ENCODE results near the gene ZFP28. TPM values are rescaled to one million over a fixed set of nuclear protein-coding genes. Genes with fewer than 3 reads are reported as not detected.

The ZFP28 gene
- total and polyA plus RNA-seq, 2 of the 8 experiments (the other 6 are each of a cell fraction or from before 2014, with no cell fraction given) = 1.6 to 4.5 TPM

DNA sequence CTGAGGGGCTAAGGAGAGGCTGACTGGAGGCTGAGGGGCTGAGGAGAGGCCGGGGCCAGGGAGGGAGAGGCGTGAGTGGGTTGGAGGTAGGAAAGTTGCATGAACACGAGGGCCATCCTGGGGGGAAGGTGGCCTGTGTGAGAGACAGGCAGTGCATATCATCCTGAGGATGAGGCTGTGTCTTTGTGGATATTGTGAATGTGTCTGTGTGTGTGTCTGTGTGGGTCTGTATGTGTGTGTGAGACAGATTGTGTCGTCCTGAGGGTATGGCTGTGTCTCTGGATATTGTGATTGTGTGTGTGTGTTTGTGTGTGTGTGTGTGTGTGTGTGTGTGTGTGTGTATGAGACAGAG is 56.8 kb downstream of the ZFP28 start:
- H3K23ac ChIP-seq (ENCODE audit: insufficient read length) = peak overlapping the region; percentile 73
- WGBS, 2 experiments (ENCODE audit: extremely low coverage in 1 of 2, insufficient coverage in 1 of 2, insufficient read length in 1 of 2, insufficient replicate concordance in 2 of 2, low coverage in 1 of 2, low lambda C conversion rate in 2 of 2, missing lambda C conversion rate in 1 of 2) = 4% methylated on average over 4 of the region's 4 CpGs; no CpG with 5 or more reads in 1 of the 2 experiments
- H3K36me3 ChIP-seq (ENCODE audit: control insufficient read depth in 2 of 4, insufficient read depth in 4 of 4, low read length in 3 of 4) = no peaks in the 10 kb centered on the region; a peak in 1 of 8 replicates
- peak overlapping the region; percentile 84 for H4K91ac ChIP-seq (replicated peaks; ENCODE audit: insufficient read length, low read length)
- H3K9me3 ChIP-seq (ENCODE audit: insufficient read depth in 2 of 2, low read depth in 1 of 2, low read length in 1 of 2) = peaks cover 0 to 2% of the 10 kb centered on the region in 2 experiments; a peak in 1 of 4 replicates
- H3K56ac ChIP-seq (replicated peaks; ENCODE audit: insufficient read length, low read depth, low read length) = peak overlapping the region; percentile 90
- peak overlapping the region; percentile 34 for H4K5ac ChIP-seq (ENCODE audit: insufficient read length, low read depth, low read length)
- peaks cover 0 to 3% (median 1%) of the 10 kb centered on the region in 4 experiments; a peak in 2 of 7 replicates for H3K4me1 ChIP-seq (replicated peaks in 1 of 4; ENCODE audit: control insufficient read depth in 3 of 4, insufficient read depth in 4 of 4, low read length in 3 of 4)
- ChIA-PET POLR2A (ENCODE audit: partially characterized antibody) (interaction anchor here (0.6 to 1.6 kb wide), 6 partner anchors 9 to 861 kb away, joined by 3 to 7 read pairs (median 3); partner anchors contain the start of gene VN1R1), CTCF (ENCODE audit: partially characterized antibody) (interaction anchor here (0.6 to 0.7 kb wide), 2 partner anchors 675 to 1454 kb away, joined by 4 read pairs; no protein-coding TSS in a partner anchor)
- H3K9ac ChIP-seq (replicated peaks in 1 of 4; ENCODE audit: extremely low read depth in 1 of 4, low read depth in 3 of 4, low read length in 3 of 4) = peak overlapping the region; percentile 65 to 92 (median 86)
- peak overlapping the region; percentile 95 for H2BK15ac ChIP-seq (ENCODE audit: low read length)
- H3K4ac ChIP-seq (replicated peaks; ENCODE audit: insufficient read length, low read depth, low read length) = peak overlapping the region; percentile 95
- 0 out of 2 replicates have a peak overlapping the region, but pooled peaks have one; percentile 84 for H2BK12ac ChIP-seq (ENCODE audit: low read depth, low read length)
- peak overlapping the region; percentile 90 to 99 for H3K4me2 ChIP-seq (ENCODE audit: insufficient read depth in 1 of 2, low read depth in 2 of 2, low read length in 2 of 2)
- peaks cover 0 to 19% of the 10 kb centered on the region in 2 experiments; a peak in 2 of 4 replicates for H3K79me2 ChIP-seq (ENCODE audit: control insufficient read depth in 1 of 2, insufficient read depth in 2 of 2, low read length in 2 of 2)
- peak overlapping the region; percentile 76 to 99 (median 90) for H3K4me3 ChIP-seq (ENCODE audit: extremely low read depth in 1 of 4, insufficient read depth in 2 of 4, low read depth in 3 of 4, low read length in 4 of 4)
- H3K27ac ChIP-seq (ENCODE audit: low read depth, low read length) = peak overlapping the region; percentile 33; the same call in 1 of the 2 replicates
- H3K18ac ChIP-seq (ENCODE audit: extremely low read depth, low read length) = peak overlapping the region; percentile 71; the same call in 1 of the 2 replicates
- no peak for FAIRE-seq
- H3K27me3 ChIP-seq (replicated peaks in 1 of 4; ENCODE audit: control insufficient read depth in 3 of 4, extremely low read depth in 1 of 4, insufficient read depth in 3 of 4, low read length in 3 of 4) = no peaks in the 10 kb centered on the region
- peaks cover 8% of the 10 kb centered on the region for H3K79me1 ChIP-seq (ENCODE audit: low read depth, low read length)
- H2BK120ac ChIP-seq (replicated peaks; ENCODE audit: low read depth, low read length) = peak overlapping the region; percentile 52
- H2AK5ac ChIP-seq (ENCODE audit: low read depth, low read length) = peak overlapping the region; percentile 82; the same call in 1 of the 2 replicates
- peak overlapping the region; percentile 75 for H2BK5ac ChIP-seq (ENCODE audit: low read depth, low read length)
- no peak for DNase-seq (ENCODE audit: low read depth in 1 of 2, low spot score in 2 of 2)
- H4K8ac ChIP-seq (ENCODE audit: extremely low read depth, insufficient read depth, low read length) = peak overlapping the region; percentile 95
- H2BK20ac ChIP-seq (ENCODE audit: low read length) = no peak overlapping the region
- H4K20me1 ChIP-seq (replicated peaks in 1 of 2; ENCODE audit: control insufficient read depth in 1 of 2, insufficient read depth in 2 of 2, low read length in 2 of 2) = peaks cover 0 to 6% of the 10 kb centered on the region in 2 experiments
- H3K14ac ChIP-seq (ENCODE audit: insufficient read length) = peak overlapping the region; percentile 79
- peaks cover 14% of the 10 kb centered on the region for H3K23me2 ChIP-seq (ENCODE audit: low read depth, low read length)
- peak overlapping the region; percentile 27; the same call in 1 of the 2 replicates for H2AFZ ChIP-seq (ENCODE audit: low read length)
- TF ChIP-seq ATF2 (IDR thresholded peaks at IDR 0.05; ENCODE audit: low read length) (no peak), POLR2AphosphoS5 (IDR thresholded peaks at IDR 0.05; ENCODE audit: low read depth, low read length) (peak; percentile 38; the same call in 1 of the 2 replicates), EZH2 (IDR thresholded peaks at IDR 0.05; ENCODE audit: low read depth, low read length, severe bottlenecking) (no peak)
- TF ChIP-seq, protein P1, sequence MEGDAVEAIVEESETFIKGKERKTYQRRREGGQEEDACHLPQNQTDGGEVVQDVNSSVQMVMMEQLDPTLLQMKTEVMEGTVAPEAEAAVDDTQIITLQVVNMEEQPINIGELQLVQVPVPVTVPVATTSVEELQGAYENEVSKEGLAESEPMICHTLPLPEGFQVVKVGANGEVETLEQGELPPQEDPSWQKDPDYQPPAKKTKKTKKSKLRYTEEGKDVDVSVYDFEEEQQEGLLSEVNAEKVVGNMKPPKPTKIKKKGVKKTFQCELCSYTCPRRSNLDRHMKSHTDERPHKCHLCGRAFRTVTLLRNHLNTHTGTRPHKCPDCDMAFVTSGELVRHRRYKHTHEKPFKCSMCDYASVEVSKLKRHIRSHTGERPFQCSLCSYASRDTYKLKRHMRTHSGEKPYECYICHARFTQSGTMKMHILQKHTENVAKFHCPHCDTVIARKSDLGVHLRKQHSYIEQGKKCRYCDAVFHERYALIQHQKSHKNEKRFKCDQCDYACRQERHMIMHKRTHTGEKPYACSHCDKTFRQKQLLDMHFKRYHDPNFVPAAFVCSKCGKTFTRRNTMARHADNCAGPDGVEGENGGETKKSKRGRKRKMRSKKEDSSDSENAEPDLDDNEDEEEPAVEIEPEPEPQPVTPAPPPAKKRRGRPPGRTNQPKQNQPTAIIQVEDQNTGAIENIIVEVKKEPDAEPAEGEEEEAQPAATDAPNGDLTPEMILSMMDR (IDR thresholded peaks at IDR 0.05; ENCODE audit: control extremely low read depth in 1 of 3, insufficient read depth in 1 of 3, low read depth in 1 of 3, low read length in 3 of 3) = no peak
